ENCODE measurements around the gene CLDN18.

CLDN18 gene

DNA sequence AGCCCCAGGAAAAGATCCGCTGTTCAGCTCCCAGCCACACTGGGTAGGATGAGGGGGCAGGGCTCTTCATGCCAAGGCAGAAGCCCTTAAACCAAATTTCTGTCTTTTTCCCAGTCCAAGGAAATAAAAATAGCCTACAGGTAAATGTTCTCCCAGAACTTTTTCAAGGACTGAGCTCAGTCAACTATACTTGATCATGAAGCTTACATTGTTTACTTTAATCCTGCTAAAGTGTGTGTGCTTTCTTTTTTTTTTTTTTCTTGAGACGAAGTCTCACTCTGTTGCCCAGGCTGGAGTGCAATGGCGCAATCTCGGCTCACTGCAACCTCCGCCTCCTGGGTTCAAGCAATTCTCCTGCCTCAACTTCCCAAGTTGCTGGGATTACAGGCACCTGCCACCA lies 17.9 kb downstream of the CLDN18 start:
- no peaks in the 10 kb centered on the region for H3K36me3 ChIP-seq (ENCODE audit: control insufficient read depth, insufficient read depth, low read length)
- H3K9ac ChIP-seq (ENCODE audit: low read length): no peak overlapping the region
- H3K9me3 ChIP-seq (ENCODE audit: control insufficient read depth, insufficient read depth, low read depth, low read length): no peaks in the 10 kb centered on the region
- H3K27me3 ChIP-seq (ENCODE audit: control insufficient read depth, insufficient read depth, low read length): no peaks in the 10 kb centered on the region
- H3K4me3 ChIP-seq (ENCODE audit: low read depth, low read length): no peak overlapping the region
- no peaks in the 10 kb centered on the region for H3K4me1 ChIP-seq (ENCODE audit: control insufficient read depth, insufficient read depth, low read length)
- no peak overlapping the region for H3K27ac ChIP-seq (ENCODE audit: low read depth, low read length)

DNA sequence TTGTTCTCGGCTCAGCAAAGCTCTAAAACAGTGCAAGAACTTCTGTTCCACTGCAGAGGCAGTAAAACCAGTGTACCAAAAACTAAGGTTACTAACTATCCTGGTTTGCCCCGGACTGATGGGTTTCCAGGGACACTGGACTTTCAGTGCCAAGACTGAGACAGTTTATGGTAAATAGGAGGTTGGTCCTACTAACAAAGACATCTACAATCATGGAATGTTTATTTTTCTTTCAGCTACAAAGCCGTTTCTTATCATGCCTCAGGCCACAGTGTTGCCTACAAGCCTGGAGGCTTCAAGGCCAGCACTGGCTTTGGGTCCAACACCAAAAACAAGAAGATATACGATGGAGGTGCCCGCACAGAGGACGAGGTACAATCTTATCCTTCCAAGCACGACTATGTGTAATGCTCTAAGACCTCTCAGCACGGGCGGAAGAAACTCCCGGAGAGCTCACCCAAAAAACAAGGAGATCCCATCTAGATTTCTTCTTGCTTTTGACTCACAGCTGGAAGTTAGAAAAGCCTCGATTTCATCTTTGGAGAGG lies 20.8 kb downstream of the CLDN18 start:
- no peaks in the 10 kb centered on the region for H3K4me1 ChIP-seq (ENCODE audit: control insufficient read depth, insufficient read depth, low read length)
- no peaks in the 10 kb centered on the region for H3K9me3 ChIP-seq (ENCODE audit: control insufficient read depth, insufficient read depth, low read depth, low read length)
- H3K27me3 ChIP-seq (ENCODE audit: control insufficient read depth, insufficient read depth, low read length): no peaks in the 10 kb centered on the region
- no peak overlapping the region for H3K9ac ChIP-seq (ENCODE audit: low read length)
- no peak overlapping the region for H3K27ac ChIP-seq (ENCODE audit: low read depth, low read length)
- H3K36me3 ChIP-seq (ENCODE audit: control insufficient read depth, insufficient read depth, low read length): no peaks in the 10 kb centered on the region
- no peak overlapping the region for H3K4me3 ChIP-seq (ENCODE audit: low read depth, low read length)

DNA sequence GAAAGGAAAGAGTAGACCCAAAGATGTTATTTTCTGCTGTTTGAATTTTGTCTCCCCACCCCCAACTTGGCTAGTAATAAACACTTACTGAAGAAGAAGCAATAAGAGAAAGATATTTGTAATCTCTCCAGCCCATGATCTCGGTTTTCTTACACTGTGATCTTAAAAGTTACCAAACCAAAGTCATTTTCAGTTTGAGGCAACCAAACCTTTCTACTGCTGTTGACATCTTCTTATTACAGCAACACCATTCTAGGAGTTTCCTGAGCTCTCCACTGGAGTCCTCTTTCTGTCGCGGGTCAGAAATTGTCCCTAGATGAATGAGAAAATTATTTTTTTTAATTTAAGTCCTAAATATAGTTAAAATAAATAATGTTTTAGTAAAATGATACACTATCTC lies 21.6 kb downstream of the CLDN18 start:
- H3K27ac ChIP-seq (ENCODE audit: low read depth, low read length): no peak overlapping the region
- no peak overlapping the region for H3K4me3 ChIP-seq (ENCODE audit: low read depth, low read length)

DNA sequence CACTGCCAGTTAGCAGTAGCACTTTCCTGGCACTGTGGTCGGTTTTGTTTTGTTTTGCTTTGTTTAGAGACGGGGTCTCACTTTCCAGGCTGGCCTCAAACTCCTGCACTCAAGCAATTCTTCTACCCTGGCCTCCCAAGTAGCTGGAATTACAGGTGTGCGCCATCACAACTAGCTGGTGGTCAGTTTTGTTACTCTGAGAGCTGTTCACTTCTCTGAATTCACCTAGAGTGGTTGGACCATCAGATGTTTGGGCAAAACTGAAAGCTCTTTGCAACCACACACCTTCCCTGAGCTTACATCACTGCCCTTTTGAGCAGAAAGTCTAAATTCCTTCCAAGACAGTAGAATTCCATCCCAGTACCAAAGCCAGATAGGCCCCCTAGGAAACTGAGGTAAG lies 22.6 kb downstream of the CLDN18 start:
- no peak overlapping the region for H3K4me3 ChIP-seq (ENCODE audit: low read depth, low read length)
- H3K4me1 ChIP-seq (ENCODE audit: control insufficient read depth, insufficient read depth, low read length): no peaks in the 10 kb centered on the region
- no peaks in the 10 kb centered on the region for H3K36me3 ChIP-seq (ENCODE audit: control insufficient read depth, insufficient read depth, low read length)
- no peak overlapping the region for H3K27ac ChIP-seq (ENCODE audit: low read depth, low read length)
- H3K9me3 ChIP-seq (ENCODE audit: control insufficient read depth, insufficient read depth, low read depth, low read length): no peaks in the 10 kb centered on the region
- no peak overlapping the region for H3K9ac ChIP-seq (ENCODE audit: low read length)
- no peaks in the 10 kb centered on the region for H3K27me3 ChIP-seq (ENCODE audit: control insufficient read depth, insufficient read depth, low read length)

More for the DNA sequence above, 21.6 kb downstream of the CLDN18 start:
- Histone ChIP-seq H3K36me3 (ENCODE audit: control insufficient read depth, insufficient read depth, low read length) (no peaks in the 10 kb centered on the region), H3K4me1 (ENCODE audit: control insufficient read depth, insufficient read depth, low read length) (no peaks in the 10 kb centered on the region), H3K9me3 (ENCODE audit: control insufficient read depth, insufficient read depth, low read depth, low read length) (no peaks in the 10 kb centered on the region), H3K9ac (ENCODE audit: low read length) (no peak overlapping the region), H3K27me3 (ENCODE audit: control insufficient read depth, insufficient read depth, low read length) (no peaks in the 10 kb centered on the region)

GRCh38 chr3:138033202-138033691 lies 23.3 kb downstream of the CLDN18 start:
- H3K36me3 ChIP-seq (ENCODE audit: control insufficient read depth, insufficient read depth, low read length): no peaks in the 10 kb centered on the region
- no peak overlapping the region for H3K27ac ChIP-seq (ENCODE audit: low read depth, low read length)
- H3K4me3 ChIP-seq (ENCODE audit: low read depth, low read length): no peak overlapping the region
- H3K4me1 ChIP-seq (ENCODE audit: control insufficient read depth, insufficient read depth, low read length): no peaks in the 10 kb centered on the region
- H3K9me3 ChIP-seq (ENCODE audit: control insufficient read depth, insufficient read depth, low read depth, low read length): no peaks in the 10 kb centered on the region
- H3K27me3 ChIP-seq (ENCODE audit: control insufficient read depth, insufficient read depth, low read length): no peaks in the 10 kb centered on the region
- H3K9ac ChIP-seq (ENCODE audit: low read length): no peak overlapping the region

GRCh38 chr3:138034918-138035317 lies 25.0 kb downstream of the CLDN18 start:
- H3K27ac ChIP-seq (ENCODE audit: low read depth, low read length): no peak overlapping the region
- H3K9me3 ChIP-seq (ENCODE audit: control insufficient read depth, insufficient read depth, low read depth, low read length): no peaks in the 10 kb centered on the region
- no peak overlapping the region for H3K4me3 ChIP-seq (ENCODE audit: low read depth, low read length)
- no peak overlapping the region for H3K9ac ChIP-seq (ENCODE audit: low read length)
- no peaks in the 10 kb centered on the region for H3K36me3 ChIP-seq (ENCODE audit: control insufficient read depth, insufficient read depth, low read length)
- H3K27me3 ChIP-seq (ENCODE audit: control insufficient read depth, insufficient read depth, low read length): no peaks in the 10 kb centered on the region
- H3K4me1 ChIP-seq (ENCODE audit: control insufficient read depth, insufficient read depth, low read length): no peaks in the 10 kb centered on the region

DNA sequence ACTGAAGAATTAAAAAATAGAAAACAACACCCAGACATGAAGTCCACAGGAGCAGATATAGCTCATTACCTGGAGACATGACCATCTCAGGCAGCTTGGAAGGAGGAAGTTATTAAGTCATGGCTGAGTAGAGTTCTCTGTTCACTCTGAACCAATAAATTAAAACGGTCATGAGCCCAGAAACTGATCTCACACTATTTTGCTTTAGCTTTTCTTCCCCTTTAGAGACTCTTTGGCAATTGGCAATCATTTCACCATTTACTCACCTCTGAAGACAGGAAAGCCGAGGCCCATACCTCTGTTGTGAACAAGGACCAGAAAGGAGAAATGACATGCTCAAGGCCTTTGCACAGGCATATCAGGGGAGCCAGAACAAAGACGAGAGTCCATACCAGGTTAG lies 26.6 kb downstream of the CLDN18 start:
- Histone ChIP-seq H3K4me3 (ENCODE audit: low read depth, low read length) (no peak overlapping the region), H3K27me3 (ENCODE audit: control insufficient read depth, insufficient read depth, low read length) (no peaks in the 10 kb centered on the region), H3K9me3 (ENCODE audit: control insufficient read depth, insufficient read depth, low read depth, low read length) (no peaks in the 10 kb centered on the region), H3K4me1 (ENCODE audit: control insufficient read depth, insufficient read depth, low read length) (no peaks in the 10 kb centered on the region), H3K9ac (ENCODE audit: low read length) (no peak overlapping the region), H3K27ac (ENCODE audit: low read depth, low read length) (no peak overlapping the region), H3K36me3 (ENCODE audit: control insufficient read depth, insufficient read depth, low read length) (no peaks in the 10 kb centered on the region)

DNA sequence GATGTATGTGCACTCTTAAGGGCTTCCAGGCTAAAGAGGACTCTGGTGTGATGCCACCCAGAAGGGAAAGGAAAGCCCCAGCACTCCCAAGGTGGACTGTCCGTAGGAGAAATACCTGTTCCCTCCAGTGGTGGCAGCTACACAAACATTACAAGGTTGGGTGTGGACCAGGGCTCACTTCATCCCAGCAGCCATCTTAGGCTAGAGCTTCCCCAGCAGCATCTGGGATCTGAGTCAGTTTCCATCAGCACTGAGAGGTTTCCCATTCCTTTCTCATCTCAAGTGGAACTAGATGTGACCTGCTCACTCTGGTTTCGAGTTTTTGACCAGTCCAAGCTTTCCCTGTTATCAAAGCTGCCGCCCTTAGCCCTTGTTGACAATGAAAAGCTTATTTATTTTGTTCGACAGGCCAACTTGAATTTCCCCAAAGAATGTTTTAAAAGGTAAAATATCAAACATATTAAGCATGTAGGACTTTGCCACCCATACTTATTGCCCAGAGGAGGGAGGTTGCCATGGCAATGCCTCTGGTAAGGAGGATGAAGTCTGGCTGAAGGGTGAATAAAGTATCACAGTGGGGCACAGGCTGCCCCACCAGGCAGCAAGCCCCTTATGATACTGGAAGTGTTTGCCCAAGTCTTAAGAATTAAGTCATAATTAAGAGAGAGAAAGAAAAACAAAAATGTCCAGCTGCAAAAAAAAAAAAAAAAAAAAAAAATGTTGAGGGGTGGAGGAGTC lies 28.9 kb downstream of the CLDN18 start:
- no peaks in the 10 kb centered on the region for H3K9me3 ChIP-seq (ENCODE audit: control insufficient read depth, insufficient read depth, low read depth, low read length)
- no peaks in the 10 kb centered on the region for H3K36me3 ChIP-seq (ENCODE audit: control insufficient read depth, insufficient read depth, low read length)

DNA sequence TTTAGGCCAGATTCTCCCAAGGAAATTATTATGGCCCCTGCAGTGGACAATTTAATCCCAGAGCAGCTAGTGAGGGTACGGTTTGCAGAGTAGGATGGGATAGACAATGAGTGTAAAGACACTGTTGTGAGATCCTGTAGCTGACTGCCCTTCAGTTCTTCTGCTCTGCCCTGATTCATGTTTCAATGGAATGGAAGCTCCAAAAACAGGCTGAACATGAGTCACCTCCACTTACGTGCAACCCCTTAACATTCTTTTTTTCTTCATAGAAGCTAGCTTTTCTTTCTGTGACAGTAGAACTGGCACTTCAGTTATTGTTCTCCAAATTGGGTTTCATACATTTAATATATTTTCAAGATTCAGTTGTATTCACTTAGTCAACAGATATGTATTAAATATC lies 32.1 kb downstream of the CLDN18 start:
- Histone ChIP-seq H3K4me1 (ENCODE audit: control insufficient read depth, insufficient read depth, low read length) (peaks cover 5% of the 10 kb centered on the region), H3K36me3 (ENCODE audit: control insufficient read depth, insufficient read depth, low read length) (no peaks in the 10 kb centered on the region), H3K9me3 (ENCODE audit: control insufficient read depth, insufficient read depth, low read depth, low read length) (no peaks in the 10 kb centered on the region), H3K9ac (ENCODE audit: low read length) (no peak overlapping the region), H3K27me3 (ENCODE audit: control insufficient read depth, insufficient read depth, low read length) (no peaks in the 10 kb centered on the region), H3K4me3 (ENCODE audit: low read depth, low read length) (no peak overlapping the region), H3K27ac (ENCODE audit: low read depth, low read length) (no peak overlapping the region)

More for the DNA sequence above, 28.9 kb downstream of the CLDN18 start:
- Histone ChIP-seq H3K9ac (ENCODE audit: low read length) (no peak overlapping the region), H3K4me1 (ENCODE audit: control insufficient read depth, insufficient read depth, low read length) (no peaks in the 10 kb centered on the region), H3K27ac (ENCODE audit: low read depth, low read length) (no peak overlapping the region), H3K27me3 (ENCODE audit: control insufficient read depth, insufficient read depth, low read length) (no peaks in the 10 kb centered on the region), H3K4me3 (ENCODE audit: low read depth, low read length) (no peak overlapping the region)

GRCh38 chr3:138043266-138044029 lies 33.5 kb downstream of the CLDN18 start:
- Histone ChIP-seq H3K27ac (ENCODE audit: low read depth, low read length) (no peak overlapping the region), H3K27me3 (ENCODE audit: control insufficient read depth, insufficient read depth, low read length) (no peaks in the 10 kb centered on the region), H3K4me1 (ENCODE audit: control insufficient read depth, insufficient read depth, low read length) (peaks cover 13% of the 10 kb centered on the region), H3K36me3 (ENCODE audit: control insufficient read depth, insufficient read depth, low read length) (no peaks in the 10 kb centered on the region), H3K9ac (ENCODE audit: low read length) (no peak overlapping the region), H3K4me3 (ENCODE audit: low read depth, low read length) (no peak overlapping the region), H3K9me3 (ENCODE audit: control insufficient read depth, insufficient read depth, low read depth, low read length) (no peaks in the 10 kb centered on the region)

GRCh38 chr3:138046085-138046484 lies 36.1 kb downstream of the CLDN18 start:
- no peak overlapping the region for H3K27ac ChIP-seq (ENCODE audit: low read depth, low read length)
- H3K4me1 ChIP-seq (ENCODE audit: control insufficient read depth, insufficient read depth, low read length): peaks cover 13% of the 10 kb centered on the region
- H3K27me3 ChIP-seq (ENCODE audit: control insufficient read depth, insufficient read depth, low read length): no peaks in the 10 kb centered on the region
- no peaks in the 10 kb centered on the region for H3K9me3 ChIP-seq (ENCODE audit: control insufficient read depth, insufficient read depth, low read depth, low read length)
- H3K36me3 ChIP-seq (ENCODE audit: control insufficient read depth, insufficient read depth, low read length): no peaks in the 10 kb centered on the region
- no peak overlapping the region for H3K9ac ChIP-seq (ENCODE audit: low read length)
- no peak overlapping the region for H3K4me3 ChIP-seq (ENCODE audit: low read depth, low read length)
